ENCODE measurements around the gene TNFRSF17.

GRCh38 chr16:11956558-11956957 lies 8.5 kb upstream of the TNFRSF17 start:
- TF ChIP-seq, protein P1, sequence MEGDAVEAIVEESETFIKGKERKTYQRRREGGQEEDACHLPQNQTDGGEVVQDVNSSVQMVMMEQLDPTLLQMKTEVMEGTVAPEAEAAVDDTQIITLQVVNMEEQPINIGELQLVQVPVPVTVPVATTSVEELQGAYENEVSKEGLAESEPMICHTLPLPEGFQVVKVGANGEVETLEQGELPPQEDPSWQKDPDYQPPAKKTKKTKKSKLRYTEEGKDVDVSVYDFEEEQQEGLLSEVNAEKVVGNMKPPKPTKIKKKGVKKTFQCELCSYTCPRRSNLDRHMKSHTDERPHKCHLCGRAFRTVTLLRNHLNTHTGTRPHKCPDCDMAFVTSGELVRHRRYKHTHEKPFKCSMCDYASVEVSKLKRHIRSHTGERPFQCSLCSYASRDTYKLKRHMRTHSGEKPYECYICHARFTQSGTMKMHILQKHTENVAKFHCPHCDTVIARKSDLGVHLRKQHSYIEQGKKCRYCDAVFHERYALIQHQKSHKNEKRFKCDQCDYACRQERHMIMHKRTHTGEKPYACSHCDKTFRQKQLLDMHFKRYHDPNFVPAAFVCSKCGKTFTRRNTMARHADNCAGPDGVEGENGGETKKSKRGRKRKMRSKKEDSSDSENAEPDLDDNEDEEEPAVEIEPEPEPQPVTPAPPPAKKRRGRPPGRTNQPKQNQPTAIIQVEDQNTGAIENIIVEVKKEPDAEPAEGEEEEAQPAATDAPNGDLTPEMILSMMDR (conservative IDR thresholded peaks at IDR 0.05 in 1 of 2, IDR thresholded peaks at IDR 0.05 in 1 of 2; ENCODE audit: low read depth in 1 of 2, low read length in 2 of 2), result no peak
- TF ChIP-seq EZH2 (IDR thresholded peaks at IDR 0.05; ENCODE audit: low read length, missing control alignments), result no peak

All from fibroblast of lung (primary cell).